Camera-type eye (tissue), 1 donor: ENCODE measurements around the gene DSN1. TPM values are rescaled to one million over a fixed set of nuclear protein-coding genes. Genes with fewer than 3 reads are reported as not detected.

Source experiments
- total RNA-seq: library from RNA; depleted of rRNA; stranded (reverse); fragments of >200 nt; gene quantifications from one replicate; pipeline ENCODE4 v1.2.3, GENCODE V29; 2014

The DSN1 gene, protein sequence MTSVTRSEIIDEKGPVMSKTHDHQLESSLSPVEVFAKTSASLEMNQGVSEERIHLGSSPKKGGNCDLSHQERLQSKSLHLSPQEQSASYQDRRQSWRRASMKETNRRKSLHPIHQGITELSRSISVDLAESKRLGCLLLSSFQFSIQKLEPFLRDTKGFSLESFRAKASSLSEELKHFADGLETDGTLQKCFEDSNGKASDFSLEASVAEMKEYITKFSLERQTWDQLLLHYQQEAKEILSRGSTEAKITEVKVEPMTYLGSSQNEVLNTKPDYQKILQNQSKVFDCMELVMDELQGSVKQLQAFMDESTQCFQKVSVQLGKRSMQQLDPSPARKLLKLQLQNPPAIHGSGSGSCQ
- 13.9 TPM for total RNA-seq

DNA sequence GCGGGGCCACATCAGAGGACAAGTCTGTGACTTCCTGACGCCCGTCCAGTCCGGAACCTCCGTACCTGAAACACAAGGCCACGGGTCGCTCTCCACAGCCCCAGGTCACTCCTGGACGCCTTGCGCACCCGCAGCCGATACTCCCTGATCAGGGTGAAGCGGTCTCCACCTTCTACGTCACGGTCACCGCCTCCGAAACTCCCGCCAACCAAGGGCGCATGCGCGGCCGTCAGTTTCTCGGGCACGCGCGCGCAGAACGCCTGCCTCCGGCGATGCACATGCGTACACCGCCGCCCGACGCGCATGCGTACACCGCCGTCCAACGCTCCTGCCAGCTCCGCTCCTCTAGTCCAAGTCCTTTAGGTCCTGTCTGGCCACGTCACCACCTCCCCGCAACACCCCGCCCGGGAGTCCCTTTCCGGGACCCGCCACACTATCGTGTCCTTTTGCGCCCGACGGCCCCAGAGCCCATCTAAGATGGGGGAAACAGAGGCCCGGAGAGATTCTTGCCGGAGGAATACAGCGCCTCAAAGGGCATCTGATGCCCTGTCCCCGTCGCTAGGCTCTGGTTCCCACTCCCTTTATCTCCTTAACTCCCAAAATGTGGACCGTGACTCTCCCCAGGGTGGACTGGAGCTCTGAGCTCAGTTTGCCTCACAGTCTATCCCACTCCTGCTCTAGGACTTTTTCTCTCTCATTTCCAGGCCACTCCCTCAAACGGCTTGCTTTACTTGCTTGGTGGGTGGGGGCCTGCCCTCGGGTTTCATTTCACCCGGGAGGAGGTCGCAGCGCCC, at the start of gene DSN1:
Gene DSN1 (minus strand): TSS at position 167 of the 794 bp plus-strand sequence. CDS start 2,305 bp downstream, outside the sequence.

DNA sequence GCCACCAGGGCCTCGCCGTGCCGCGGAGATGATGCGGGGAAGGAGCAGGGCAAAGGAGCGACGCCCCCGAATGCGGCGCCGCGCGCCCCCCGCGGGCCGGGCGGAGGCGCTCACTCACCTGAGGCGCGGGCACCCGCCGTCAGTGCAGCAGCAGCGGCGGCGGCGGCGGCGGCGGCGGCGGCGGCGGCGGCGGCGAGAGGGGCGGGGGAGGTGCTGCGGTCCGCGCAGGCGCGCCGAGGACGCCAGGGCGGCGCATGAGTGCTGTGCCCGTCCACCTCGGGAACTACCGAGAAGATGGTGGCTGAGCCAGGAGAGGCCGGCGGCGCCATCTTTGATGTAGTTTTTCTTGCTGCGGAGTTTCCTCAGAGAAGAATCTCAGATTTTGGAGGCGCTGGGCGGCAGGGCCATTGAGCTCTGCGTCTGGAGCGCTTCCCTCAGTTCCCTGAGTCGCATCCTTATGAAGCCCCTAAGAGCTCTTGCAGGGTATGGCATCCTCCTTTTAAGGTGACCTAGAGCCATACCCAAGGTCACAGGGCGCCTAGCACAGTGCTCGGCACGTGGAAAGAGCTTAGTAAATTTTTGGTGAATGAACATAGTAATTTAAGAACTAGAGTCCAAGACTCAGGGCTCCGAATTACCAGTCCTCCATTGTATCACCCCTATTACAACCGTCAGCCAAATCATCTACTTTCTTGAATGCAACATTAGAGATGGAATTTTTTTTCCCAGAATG, 27.5 kb downstream of the DSN1 start, which contains the start of gene NDRG3:
Gene NDRG3 (minus strand): TSS at position 164 of the 733 bp plus-strand sequence. CDS start 24,355 bp downstream, outside the sequence.

Other genes with a start within 250 kb of the DSN1 start
- gene MYL9, start 232.2 kb downstream of the DSN1 start, total RNA-seq, result 15.0 TPM
- gene TGIF2, start 200.2 kb downstream of the DSN1 start, total RNA-seq, result 34.1 TPM
- 39.8 TPM for gene RAB5IF, start 168.0 kb downstream of the DSN1 start, total RNA-seq
- gene SLA2, start 127.6 kb downstream of the DSN1 start, total RNA-seq, result 0.38 TPM
- gene NDRG3, start 27.7 kb downstream of the DSN1 start, total RNA-seq, result 65.0 TPM
- 0.55 TPM for gene TLDC2, start 102.4 kb upstream of the DSN1 start, total RNA-seq
- gene SAMHD1, start 177.9 kb upstream of the DSN1 start, total RNA-seq, result 42.3 TPM